SK-N-SH (cell line): ENCODE results near the gene SNRNP200.

Experiments used
- CHD2 ChIP-seq: fragments of 150-350 bp; IDR thresholded peaks from 2 replicates; pipeline ENCODE4 v1.6.1; 2018; ENCODE audit warnings: low read length; ENCODE audit not compliant: partially characterized antibody
- CTCF ChIP-seq: fragments of 200-600 bp; sonication (generic); IDR thresholded peaks from 2 replicates; pipeline ENCODE4 v1.6.1; 2017; ENCODE audit warnings: antibody characterized with exemption, mild to moderate bottlenecking, moderate library complexity
- EP300 ChIP-seq, 2 experiments: IDR thresholded peaks; 2 replicates each; pipeline versions ENCODE4 v1.4.0 to v1.6.1; 2012; ENCODE audit warnings: borderline replicate concordance in 1 of 2, low read depth in 1 of 2, low read length in 1 of 2
- FOXM1 ChIP-seq: IDR thresholded peaks from 2 replicates; pipeline ENCODE4 v1.4.0; 2012; ENCODE audit warnings: low read depth, mild to moderate bottlenecking
- RFX5 ChIP-seq: IDR thresholded peaks from 2 replicates; pipeline ENCODE4 v1.6.1; 2012; ENCODE audit warnings: mild to moderate bottlenecking, improper control_type of control experiment, low read length
- RXRA ChIP-seq: IDR thresholded peaks from 2 replicates; pipeline ENCODE4 v1.4.0; 2012; ENCODE audit warnings: low read depth, mild to moderate bottlenecking, borderline replicate concordance
- SIN3A ChIP-seq: IDR thresholded peaks from 2 replicates; pipeline ENCODE4 v1.6.1; 2012; ENCODE audit warnings: low read depth, mild to moderate bottlenecking, low read length, moderate library complexity, borderline replicate concordance

- TF ChIP-seq RFX5 (no peak), CTCF (no peak), CHD2 (no peak), EP300 (IDR thresholded peaks at IDR 0.05; ENCODE audit: borderline replicate concordance in 1 of 2, low read depth in 1 of 2, low read length in 1 of 2) (no peak), FOXM1 (no peak), RXRA (no peak), SIN3A (no peak)
Observed at GRCh38 chr2:96247896-96248295, 57.5 kb downstream of the SNRNP200 start.
